Measurements from ENCODE around the gene NDUFB6.

NDUFB6 gene

DNA sequence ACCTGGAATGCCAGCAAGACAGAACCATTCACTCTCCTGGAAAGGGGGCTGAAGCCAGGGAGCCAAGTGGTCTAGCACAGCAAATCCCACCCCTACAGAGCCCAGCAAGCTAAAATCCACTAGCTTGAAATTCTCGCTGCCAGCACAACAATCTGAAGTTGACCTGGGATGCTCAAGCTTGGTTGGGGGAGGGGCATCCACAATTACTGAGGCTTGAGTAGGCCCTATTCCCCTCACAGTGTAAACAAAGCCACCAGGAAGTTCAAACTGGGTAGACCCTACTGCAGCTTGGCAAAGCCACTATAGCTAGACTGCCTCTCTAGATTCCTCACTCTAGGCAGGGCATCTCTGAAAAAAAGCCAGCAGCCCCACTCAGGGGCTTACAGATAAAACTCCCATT, 64.2 kb downstream of the NDUFB6 start:
- TF ChIP-seq, protein P1, sequence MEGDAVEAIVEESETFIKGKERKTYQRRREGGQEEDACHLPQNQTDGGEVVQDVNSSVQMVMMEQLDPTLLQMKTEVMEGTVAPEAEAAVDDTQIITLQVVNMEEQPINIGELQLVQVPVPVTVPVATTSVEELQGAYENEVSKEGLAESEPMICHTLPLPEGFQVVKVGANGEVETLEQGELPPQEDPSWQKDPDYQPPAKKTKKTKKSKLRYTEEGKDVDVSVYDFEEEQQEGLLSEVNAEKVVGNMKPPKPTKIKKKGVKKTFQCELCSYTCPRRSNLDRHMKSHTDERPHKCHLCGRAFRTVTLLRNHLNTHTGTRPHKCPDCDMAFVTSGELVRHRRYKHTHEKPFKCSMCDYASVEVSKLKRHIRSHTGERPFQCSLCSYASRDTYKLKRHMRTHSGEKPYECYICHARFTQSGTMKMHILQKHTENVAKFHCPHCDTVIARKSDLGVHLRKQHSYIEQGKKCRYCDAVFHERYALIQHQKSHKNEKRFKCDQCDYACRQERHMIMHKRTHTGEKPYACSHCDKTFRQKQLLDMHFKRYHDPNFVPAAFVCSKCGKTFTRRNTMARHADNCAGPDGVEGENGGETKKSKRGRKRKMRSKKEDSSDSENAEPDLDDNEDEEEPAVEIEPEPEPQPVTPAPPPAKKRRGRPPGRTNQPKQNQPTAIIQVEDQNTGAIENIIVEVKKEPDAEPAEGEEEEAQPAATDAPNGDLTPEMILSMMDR (conservative IDR thresholded peaks at IDR 0.05), result no peak
- TF ChIP-seq ZFX (IDR thresholded peaks at IDR 0.05), result no peak
- H3K27ac ChIP-seq, result no peak overlapping the region

GRCh38 chr9:32503008-32503407, 70.0 kb downstream of the NDUFB6 start:
- no peak overlapping the region for H3K27ac ChIP-seq
- TF ChIP-seq, protein P1 (conservative IDR thresholded peaks at IDR 0.05), result no peak
- no peak for TF ChIP-seq ZFX (IDR thresholded peaks at IDR 0.05)

All from C4-2B (cell line).